Middle frontal gyrus (tissue), 1 donor: Measurements from ENCODE around the gene GNAO1.

Experiments used
- DNase-seq: peaks from one replicate; pipeline ENCODE4 v3.0.0-alpha.2; 2015; ENCODE audit warnings: low spot score; ENCODE audit errors: extremely low spot score

GNAO1 gene

DNA sequence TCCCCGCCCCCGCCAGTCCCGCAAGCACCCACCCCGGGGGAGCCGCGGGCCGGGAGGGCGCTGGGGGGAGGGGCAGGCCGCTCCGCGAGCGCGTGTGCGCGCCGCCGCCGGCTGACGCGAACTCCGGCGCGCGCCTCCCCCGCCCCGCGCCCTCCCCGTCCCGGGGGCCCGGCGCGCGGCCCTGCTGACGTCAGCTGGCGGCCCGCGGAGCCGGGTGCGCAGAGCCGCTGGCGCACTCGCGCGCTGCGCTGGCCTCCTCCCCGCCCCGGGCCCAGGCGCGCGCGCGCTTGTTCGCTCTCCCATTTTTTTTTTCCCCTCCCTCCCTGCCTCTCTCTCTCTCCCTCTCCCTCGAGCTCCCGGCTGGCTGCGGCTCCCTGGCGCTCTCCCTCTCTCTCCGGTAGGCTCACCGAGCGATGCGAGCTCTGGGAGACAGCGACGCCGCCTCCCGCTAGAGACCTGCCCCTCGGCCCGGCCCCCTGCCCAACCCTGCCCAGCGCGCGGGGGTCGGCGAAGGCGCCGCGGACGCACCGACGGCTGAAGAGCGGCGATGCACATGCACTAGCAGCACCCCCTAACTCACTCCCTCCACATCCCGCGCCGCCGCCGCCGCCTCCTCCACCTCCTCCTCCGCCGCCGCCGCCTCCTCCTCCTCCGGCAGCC is at the start of gene GNAO1:
GNAO1 (plus strand) TSS at position 334 of the 660 bp plus-strand sequence. CDS start 747 bp downstream, outside the sequence.
- DNase-seq, result peak; percentile 84

DNA sequence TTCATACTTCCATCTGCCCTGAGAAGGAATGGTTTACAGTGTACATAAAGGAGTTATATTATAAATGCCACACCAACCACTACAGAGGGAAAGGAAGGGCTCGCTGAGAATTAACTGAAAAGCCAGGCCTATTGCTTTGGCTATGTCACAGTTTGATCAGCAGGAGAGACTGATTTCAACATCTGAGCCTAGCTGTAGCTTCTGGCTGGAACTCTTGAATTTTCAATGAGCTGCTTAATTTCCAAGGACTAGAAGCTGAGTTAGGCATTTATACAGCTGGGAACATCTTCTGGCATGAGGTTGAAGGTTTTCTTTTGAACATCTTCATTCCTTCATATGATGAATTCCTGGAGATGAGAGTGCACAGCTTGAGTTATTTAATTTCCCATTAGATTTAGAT is 47.6 kb upstream of the GNAO1 start:
- DNase-seq, result no peak

DNA sequence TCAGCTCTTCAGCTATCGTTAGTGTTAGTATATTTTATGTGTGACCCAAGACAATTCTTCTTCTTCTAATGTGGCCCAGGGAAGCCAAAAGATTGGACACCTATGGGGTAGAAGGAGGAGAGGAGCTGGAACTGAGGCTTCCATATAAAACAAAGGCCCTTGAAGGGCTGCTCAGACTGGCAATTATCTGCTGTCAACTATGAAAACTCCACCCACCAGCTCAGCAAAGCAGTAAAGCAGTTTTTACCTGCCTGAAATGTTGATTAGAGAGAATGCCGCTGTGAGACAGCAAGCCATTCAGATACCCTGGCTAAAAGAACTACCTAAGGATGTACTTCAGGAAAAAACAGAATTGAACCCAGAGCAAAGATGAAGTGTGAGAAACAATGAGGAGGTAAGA is 45.9 kb upstream of the GNAO1 start:
- no peak for DNase-seq

DNA sequence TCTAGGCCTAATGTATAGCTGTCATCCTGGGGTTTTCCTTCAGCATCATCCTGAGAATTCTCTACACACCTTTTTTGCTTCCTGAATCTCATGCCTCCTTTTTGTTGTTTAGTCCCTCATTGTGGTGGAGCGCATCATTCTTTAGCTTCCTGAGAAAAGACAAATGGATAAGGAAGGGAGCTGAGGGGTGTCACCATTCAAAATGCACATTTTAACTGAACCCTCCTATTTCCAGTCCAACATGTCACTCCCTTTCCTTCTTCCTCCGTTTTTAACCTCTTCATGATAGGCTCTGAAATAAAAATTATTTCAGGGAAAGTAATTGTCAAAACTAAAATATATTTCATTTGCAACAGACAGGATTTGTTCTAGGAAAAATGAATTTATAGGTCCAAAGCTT is 39.7 kb upstream of the GNAO1 start:
- DNase-seq, result no peak

DNA sequence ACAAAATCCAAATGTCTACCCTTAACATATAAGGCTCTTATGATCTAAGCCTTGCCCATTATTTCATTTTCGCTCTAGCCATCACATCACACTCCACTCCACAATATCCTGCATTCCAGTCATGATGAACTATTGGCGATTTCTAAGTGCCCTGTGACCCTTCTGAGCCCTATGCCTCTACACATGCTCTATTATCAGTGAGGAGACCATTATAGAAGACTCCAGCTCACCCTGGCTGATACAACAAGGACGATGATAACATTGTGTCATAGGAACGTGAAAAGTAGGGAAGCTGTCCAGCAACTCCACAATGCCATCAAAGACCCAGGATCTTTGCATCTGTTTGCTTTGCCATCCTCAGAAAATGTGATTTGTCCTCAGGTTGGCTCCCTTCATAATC is 29.6 kb upstream of the GNAO1 start:
- DNase-seq, result no peak

DNA sequence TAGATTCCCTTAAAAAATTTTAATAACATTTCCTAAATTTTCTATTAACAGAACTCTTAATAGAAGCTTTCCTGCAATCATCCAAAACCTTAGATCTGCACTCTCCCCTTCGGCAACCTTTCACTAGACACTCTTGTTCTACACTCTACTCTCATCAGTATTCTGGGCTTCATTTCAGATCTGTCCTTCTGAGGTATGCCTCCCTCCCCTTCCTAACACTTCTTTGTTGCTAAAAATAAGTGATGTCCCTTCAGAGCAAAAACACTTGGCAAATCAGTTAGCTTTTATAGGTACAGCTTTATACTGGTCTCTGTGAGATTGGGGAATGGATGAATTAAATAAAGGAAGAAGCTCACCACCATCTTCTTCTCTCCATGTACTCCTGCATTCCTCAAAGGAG is 28.2 kb upstream of the GNAO1 start:
- DNase-seq, result no peak

DNA sequence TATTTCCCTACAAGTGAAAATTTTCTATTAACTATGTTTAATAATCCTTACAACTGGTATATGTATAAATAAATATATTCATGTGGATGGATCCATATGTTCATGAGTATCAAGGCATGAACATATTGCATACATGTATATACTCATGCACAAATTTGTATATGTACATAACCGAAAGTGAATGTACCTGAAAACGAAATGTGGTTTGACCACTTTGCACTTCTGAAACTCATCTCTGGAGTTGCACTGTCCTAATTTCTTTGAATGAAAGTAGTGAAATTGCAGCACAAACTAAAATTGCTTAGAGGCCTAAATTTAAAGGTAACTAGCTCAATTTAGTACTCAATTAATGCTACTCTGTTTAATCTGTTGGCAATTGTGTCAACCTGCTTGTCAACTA is 27.4 kb upstream of the GNAO1 start:
- no peak for DNase-seq

DNA sequence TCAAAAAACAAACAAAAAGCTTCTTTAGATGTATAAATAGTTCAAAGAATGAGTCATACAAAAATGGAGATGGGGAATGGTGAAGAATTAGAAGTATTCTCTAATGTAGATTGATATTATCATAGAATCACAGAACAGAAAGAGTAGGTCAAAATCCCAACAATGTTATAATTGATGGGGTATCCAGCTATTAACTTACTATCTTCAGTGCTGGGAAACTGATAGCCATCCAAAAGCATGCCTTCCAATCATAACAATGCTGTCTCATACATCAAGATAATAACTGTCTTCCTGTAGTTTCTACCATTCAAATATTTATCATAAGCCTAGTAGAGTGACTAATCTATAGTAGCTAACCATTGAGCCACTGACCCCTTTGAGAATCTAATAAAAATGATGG is 26.7 kb upstream of the GNAO1 start:
- no peak for DNase-seq

DNA sequence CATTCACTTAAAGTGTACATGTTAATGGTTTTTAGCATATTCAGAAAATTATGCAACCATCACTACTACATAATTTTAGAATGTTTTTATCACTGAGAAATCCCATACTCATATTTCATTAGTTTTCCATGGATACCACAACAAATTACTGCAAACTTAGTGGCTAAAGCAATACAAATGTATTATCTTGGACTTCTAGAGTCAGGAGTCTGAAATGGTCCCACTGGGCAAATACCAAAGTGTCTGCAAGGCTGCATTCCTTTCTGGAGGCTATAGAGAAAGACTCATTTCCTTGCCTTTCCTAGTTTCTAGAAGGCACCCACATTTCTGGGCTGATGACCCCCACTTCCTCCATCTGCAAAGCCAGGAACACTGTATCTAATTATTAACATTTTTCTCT is 16.9 kb upstream of the GNAO1 start:
- no peak for DNase-seq

DNA sequence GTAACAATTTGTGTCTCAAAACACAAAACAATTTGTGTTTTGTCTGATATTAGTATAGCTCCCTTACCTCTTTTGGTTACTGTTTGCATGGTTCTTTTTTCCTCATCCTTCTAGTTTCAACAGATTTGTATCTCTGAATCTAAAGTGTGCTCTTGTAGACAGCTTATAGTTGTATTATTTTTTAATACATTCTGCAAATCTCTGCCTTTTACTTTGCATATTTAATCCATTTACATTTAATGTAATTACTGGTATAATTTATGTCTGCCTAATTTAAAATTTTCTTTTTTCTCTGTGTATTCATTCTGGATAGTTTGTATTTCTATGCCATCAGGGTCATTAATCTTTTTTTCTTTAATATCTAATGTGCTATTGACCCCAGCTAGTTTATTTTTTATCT is 9.9 kb upstream of the GNAO1 start:
- no peak for DNase-seq

DNA sequence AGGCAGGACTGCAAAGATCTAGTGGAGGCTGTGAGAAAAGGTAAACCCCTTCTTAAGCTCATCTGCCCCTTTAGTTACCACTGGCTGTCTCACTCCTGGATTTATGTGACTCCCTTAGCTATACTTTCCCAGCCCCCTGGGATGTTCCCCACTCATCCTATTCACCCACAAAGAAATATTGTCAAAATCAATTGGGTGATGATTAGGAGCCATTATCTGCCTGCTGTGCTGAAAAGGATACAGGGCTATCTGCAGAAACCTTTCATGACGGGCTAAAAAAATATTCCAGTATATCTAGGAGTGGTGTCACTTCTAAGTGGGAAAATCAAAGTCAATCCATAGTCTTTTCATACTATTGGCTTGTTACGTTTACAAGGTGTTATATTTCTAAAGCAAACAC is 8.0 kb upstream of the GNAO1 start:
- no peak for DNase-seq

DNA sequence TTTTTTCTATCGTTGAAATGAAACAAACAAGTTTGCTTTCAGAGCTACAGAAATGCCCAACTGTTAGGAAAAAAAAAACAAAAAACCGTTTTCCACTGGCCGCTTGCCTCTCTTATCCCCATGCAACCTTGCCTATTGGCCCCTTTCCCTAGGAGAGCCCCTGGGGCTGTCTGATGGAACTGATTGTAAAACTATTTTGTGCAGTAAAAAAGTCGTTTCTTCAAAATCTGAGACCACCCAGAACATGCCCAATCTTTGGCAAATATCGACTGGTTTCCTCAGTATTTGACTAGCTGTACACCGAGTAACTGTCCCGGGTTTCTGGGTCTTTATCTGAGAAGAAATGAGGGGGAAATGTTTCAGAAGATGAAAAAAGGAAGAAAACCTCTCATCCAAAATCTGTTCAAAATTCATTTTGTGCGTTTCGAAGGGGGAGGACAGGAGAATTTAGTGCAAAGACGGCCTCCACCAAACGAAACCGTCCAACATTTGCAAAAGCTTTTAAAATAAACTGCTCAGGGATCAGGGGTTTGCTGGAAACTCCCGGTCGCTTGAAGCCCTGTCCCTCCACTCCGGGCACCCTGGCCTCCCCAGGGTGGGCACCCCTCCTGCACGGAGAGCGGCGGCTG is 1.1 kb upstream of the GNAO1 start:
- DNase-seq, result no peak

DNA sequence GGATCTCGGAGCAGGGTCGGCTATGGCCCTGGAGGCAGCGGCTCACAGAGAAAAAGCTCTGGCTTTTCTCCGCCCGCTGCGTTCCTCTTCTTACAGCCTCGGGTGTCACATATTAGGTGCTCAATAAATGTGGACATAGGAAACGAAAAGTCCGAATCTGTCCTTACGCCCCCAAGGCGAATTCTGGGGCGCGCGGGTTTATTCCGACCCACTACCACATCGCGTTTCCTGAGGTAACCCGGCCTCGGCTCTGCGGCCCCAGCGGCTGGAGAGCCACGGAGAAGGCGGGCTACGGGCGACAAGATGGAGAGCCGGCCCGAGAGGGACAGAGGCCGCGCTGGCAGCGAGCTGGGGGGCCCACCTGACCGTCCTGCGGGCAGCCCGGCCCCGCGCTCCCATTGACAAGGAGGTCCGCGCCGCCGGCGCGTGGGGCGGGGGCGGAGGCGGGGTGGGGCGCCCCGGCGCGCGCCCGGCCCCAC is 573 bp upstream of the GNAO1 start:
- no peak for DNase-seq

DNA sequence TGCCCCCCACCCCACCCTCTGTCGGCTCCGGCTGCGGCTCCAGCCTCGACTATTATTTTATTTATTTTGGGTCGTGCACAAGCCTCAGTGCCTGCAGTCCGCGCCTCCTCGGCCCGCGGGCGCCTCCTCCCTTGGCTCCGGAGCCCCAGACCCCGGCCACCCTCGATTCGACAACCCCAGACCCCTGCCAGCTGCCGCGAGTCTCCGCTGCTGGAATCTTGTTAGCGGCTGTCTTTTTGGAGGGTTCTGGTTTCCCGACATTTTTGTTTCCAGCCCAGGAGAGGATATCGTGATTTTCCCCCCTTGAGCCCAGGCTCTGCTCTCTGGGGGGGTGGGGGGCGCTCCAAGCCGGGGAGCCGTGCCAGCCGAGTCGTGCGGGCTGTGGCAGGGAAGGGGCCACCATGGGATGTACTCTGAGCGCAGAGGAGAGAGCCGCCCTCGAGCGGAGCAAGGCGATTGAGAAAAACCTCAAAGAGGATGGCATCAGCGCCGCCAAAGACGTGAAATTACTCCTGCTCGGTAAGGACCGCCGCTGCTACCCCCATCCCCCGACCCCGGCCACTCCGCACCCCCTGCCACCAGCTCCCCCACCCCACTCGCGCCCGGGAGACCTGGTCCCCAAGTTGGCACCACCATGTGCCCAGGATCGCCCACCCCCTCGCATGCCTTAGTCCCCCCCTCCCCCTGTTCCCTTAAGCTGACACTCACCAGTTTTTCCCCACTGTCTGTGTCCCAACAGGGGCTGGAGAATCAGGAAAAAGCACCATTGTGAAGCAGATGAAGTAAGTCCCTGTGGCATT is 746 bp downstream of the GNAO1 start:
- no peak for DNase-seq

DNA sequence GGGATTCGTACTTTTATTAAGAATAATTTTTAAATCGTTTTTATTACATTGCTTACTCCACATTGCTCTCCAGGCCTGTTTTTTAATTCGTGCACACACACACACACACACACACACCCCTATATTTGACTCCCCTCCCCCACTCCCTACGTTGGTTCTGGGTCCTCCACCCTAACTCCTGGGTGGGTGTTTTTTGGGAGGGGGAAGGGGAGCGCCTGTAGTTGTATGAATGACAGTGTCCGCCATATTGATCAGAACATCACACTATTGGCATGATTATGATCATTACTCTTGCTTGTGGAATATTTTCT is 1.3 kb downstream of the GNAO1 start:
- no peak for DNase-seq

DNA sequence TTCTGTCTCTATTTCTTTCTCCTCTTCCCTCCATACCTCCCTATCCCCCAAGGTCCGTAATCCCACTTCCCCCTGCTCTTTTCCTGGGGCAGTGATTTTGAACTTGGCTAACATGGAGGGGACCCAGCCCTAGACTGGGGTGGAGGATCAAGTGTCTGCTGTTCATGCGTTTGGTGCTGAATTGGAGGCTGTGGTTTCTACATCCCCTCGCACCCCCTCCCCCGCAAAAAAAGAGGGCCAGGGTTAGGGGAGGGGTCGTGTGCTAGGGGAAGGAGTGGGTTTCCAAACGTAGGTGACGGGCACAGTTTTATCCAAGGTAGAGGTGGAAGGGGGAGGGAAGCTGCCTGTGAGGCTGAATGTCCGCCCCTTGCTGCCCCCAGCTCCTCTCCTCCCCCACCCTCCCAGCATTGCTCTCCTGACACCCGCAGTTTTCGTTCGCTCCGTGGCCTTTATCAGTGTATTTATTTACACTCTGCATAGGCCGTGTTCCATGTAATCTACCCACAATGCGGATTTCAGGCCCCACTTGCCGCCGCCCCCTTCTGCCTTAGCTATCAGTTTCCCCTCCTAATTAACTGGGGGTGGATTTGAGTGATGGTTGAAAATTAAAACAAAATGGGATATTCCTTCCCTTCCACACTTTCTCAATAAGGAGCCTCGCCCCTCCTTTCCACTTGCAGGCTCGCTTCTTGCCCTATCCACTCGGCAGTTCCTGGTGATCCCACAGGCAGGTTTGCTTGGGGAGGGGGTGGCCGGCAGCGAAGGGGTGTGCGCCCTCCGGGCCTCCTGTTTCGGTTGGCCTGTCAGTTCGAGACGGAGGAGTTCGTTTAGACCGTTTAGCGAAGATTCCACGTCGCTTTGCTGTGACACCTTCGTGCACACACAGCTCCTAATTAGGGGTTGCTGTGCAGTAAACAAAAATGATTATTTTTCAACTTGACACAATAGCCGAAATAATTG is 2.0 kb downstream of the GNAO1 start:
- DNase-seq, result no peak

DNA sequence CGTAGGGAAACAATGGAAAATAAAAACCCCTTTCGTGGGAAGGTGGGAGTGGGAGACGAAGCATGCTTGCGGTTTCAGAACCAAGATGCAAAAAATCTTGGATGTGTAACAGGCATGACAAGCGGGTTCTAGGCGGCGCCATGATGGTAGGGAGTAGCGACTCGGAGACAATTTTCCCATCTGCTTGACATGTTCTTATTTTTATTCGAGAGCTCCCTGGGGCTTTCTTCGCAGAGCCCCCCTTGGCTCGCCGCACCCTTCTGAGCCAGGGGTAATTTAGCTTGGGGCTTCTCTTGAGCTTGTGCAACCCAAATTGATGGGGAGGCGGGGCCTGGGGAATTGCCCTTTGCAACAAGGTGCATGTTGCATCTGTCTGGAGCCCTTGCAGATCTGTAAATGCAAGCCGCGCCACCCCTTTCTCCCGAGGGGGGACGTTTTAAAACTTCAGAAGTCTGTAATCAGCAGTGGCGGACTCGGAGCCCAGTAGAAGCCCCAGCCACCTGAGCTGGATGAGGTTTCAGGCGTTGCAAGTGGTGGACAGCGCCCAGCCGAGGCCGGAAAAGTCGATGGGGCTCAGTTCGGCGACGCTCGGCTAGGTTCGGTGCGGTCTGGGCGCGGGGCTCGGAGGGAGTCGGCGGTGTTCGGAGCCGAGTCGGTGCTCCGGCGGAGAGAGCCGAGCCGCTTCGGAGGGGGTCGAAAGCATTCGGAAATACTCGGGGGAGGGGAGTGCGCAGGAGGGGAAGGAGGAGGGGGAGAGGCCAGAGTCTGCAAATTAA is 2.9 kb downstream of the GNAO1 start:
- DNase-seq, result peak; percentile 66

DNA sequence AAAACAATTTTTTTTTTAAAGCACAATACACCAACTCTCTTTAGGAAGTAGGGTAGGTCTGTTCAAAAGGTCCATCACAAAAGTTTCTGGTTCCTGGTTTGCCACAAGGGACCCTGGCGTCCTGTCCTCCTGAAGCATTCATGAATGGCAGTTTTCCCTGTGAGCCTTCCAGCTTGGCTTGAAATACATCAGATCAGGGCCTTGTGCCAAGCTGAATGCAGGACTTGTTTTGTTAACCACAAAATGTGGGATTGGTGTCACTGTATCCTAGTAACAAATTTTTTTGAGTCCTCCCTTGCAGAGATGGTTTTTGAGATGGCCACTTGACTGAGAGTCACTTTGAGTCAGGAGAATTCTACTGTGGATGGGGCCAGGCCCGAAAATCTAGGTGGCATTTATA is 3.9 kb downstream of the GNAO1 start:
- DNase-seq, result peak; percentile 63

DNA sequence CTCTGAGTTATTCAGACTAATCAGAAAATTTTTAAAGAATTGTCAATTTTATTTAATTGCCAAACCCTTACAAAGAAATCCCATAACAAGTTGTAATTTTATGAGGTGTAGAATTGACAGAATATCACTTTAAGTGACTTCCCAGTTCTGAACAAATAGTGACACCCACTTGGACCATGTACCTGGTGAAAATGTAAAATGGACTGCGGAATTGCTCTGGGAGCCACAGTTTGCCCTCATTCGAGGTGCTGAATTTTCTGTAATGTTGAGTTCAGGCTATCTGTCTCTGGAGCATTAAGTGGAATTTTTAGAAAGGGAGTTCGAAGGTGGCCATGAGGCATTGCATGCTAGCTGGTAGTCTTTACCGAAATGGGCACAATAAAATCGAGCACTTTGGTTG is 5.1 kb downstream of the GNAO1 start:
- no peak for DNase-seq

DNA sequence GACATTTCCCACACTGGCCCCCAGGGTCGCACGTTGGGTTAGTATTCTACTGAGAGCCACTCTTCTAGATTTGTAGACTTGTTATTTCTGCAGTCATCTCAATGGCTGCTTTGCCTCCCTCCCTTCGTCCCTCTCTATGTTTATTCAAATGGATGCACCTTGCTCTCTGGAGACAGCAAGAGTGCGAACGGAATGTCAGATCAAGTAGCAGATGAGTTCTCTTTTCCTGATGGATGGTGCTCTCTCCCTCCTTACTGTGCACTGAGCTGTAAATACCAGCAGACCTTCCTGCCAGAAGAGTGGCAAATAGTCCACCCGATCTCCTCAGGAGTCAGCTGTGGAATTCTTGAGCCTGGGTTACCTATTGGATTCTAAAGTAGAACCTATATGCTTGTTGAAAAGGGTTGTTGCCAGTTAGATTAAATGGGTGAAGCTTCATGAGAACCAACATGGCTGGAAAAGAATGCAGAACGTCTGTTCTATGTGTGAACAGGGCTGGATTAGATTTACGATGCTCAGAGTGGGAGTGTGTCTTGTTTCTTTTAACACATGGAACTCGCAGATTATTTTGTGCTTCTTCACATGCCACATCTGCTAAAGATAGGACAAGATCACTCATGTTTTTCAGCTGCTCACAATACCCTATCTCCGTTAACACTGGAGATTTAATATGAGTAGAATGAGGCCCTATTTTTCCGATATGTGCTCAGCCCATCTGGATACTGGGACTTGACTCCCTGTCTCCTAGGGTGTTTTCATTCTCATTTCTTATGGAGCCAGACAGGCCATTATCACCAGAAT is 6.1 kb downstream of the GNAO1 start:
- no peak for DNase-seq
